Measurements from ENCODE around the gene OR4D5.

The OR4D5 gene

DNA sequence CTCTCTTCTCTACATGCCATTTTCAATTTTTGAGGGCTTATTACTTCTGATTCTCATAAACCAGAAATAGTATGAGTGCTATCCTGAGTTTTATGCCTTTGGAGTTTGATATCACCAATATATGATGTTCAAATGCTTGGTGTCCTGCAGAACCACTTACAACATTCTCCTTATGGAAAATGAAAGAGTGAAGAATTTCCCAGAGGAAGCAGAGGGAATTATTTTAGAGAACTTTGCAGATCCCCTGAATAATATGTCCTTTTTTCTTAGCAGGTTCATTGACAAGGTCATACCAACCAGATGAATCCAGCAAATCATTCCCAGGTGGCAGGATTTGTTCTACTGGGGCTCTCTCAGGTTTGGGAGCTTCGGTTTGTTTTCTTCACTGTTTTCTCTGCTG is at the start of gene OR4D5:
Gene OR4D5 (plus strand): TSS at position 301 of the 400 bp plus-strand sequence. CDS start 0 bp downstream, at position 301.
- DNase-seq, result no peak

GRCh38 chr11:123892031-123892430 is 47.4 kb upstream of the OR4D5 start:
- DNase-seq, result no peak

DNA sequence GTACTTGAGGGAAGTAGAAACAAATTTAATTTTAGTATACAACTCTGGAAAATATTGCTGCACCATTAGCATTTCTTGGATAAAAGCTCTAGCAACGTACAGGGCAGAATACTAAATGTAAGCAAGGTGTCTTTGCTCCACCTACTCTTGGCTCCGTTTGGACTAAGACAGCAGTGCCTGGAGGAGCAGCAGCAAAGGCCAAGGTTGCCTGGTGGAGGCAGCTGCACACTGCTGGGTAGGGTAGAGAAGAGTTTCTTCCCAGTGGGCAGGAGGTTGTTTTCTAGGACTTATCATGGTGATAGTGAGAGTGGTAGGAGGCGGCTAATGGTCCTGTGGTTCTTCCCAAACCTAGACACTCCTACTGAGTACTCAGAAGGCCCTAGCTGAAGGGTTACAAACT is 39.6 kb upstream of the OR4D5 start:
- DNase-seq, result no peak

DNA sequence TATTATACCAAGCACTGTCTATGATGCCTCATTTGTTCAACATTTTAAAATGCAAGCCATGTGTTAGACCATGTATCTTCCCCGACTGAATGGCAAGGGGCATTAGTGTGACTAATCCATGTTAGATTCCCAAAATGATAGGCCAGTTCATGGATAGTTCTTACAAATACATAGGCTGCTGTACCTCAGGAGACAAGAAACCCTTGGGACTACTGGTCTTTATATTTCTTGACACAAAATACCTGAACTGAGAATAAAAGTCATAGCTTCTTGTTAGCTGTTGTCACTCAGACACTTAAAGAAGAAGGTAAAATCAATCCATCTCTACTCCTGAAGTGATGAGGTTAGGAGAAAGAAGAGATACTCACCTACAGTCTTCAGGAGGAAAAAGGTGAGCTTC is 37.5 kb upstream of the OR4D5 start, which contains the start of gene OR8D4:
Gene OR8D4 (plus strand): TSS at position 301 of the 400 bp plus-strand sequence. CDS start 4,265 bp downstream, outside the sequence.
- no peak for DNase-seq

GRCh38 chr11:123903932-123904331 is 35.5 kb upstream of the OR4D5 start:
- DNase-seq, result no peak

DNA sequence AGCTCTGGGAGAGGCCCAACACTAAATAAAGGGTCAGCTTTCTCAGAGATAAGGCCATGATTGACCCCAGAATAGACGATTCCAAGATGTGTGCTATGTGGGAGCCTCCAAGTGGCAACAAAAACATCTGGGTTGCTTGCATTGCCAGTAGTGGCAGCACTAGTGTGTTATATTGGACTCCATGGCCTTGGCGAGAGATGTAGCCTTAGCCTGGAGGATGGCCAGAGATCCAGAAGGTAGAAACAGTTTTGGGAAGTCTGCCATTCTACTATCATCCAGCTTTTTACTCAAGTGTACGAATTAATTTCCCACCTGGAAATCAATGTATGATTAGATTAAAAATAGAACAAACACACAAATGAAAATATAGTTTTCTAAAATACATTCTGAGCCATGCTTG is 34.5 kb upstream of the OR4D5 start:
- DNase-seq, result no peak

DNA sequence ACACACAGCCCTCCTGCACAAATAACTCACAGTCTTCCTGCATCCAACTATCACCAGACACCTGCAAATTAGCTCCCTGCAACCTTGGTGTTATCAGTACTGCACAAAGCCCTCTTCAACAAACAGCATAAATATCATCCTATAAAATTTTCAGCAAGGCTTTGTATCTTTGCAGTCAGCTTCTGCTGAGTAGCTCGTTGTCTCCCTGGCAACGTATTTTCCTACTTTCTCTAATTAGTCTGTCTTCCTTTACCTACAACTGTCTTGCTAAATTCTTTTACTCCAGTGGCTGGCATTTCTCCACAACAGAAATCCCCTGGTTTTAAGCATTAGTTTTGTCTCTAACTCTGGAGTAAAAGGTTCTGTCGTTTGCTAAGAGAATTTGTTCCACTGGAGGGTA is 33.6 kb upstream of the OR4D5 start:
- DNase-seq, result no peak

DNA sequence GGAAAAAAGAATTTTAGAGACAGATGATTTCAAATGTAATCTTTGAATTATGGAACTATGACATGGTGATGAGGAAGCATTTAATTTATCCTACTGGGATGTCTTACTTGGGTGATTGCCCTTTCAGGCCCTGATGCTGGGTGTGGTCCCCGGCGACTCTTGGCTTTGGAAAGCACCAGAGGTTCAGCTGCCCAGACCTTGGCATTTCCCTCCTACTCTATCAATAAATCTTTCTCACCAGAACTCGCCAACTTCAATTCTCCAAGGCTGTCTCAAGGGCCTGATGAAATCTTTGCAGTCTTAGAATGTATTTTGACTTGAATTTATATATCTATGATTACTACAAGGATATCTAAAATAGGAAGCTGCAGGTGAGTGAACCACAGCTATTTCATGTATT is 18.5 kb upstream of the OR4D5 start:
- no peak for DNase-seq

DNA sequence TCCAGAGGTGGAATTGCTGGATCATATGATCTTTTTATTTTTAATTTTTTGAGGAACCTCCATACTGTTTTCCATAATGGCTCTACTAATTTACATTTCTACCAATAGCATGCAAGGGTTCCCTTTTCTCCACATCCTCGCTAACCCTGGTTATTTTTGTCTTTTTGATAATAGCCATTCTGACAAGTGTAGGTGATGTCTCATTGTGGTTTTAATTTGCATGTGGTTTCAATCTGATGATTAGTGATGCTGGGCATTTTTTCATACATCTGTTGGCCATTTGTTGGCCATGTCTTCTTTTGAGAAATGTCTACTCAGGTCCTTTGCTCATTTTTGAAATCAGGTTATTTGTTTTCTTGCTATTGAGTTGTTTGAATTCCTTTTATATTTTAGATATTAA is 15.4 kb upstream of the OR4D5 start:
- DNase-seq, result no peak

- no peak for DNase-seq
These were observed 3.0 kb downstream of the OR4D5 start for GRCh38 chr11:123942413-123942812.

GRCh38 chr11:123943738-123944137 is 4.3 kb downstream of the OR4D5 start, which contains the start of gene OR6T1:
OR6T1 (minus strand) TSS chr11:123943838; CDS start chr11:123943838, 0 bp downstream.
- no peak for DNase-seq

DNA sequence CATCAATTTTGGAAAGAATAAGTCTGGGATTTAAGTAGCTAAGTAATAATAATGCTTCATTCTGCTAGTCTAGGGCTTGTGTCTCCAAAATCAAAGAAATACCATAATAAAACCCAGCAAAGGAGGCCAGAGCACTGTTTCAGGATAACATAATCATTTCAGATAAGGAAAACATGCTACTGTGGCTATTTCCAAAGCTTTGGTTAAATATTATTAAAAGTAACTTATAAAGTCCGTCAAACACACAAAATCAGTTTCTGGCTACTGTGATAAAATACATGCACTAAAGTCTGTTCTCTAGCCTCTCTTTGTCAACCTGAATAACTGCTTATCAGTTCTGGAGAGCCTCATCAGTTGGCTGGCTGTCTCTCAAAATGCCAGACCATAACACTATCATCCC is 5.7 kb downstream of the OR4D5 start:
- DNase-seq, result no peak

GRCh38 chr11:123956752-123957151 is 17.3 kb downstream of the OR4D5 start:
- no peak for DNase-seq

- DNase-seq, result no peak
These were observed 34.4 kb downstream of the OR4D5 start for GRCh38 chr11:123973816-123974215.

DNA sequence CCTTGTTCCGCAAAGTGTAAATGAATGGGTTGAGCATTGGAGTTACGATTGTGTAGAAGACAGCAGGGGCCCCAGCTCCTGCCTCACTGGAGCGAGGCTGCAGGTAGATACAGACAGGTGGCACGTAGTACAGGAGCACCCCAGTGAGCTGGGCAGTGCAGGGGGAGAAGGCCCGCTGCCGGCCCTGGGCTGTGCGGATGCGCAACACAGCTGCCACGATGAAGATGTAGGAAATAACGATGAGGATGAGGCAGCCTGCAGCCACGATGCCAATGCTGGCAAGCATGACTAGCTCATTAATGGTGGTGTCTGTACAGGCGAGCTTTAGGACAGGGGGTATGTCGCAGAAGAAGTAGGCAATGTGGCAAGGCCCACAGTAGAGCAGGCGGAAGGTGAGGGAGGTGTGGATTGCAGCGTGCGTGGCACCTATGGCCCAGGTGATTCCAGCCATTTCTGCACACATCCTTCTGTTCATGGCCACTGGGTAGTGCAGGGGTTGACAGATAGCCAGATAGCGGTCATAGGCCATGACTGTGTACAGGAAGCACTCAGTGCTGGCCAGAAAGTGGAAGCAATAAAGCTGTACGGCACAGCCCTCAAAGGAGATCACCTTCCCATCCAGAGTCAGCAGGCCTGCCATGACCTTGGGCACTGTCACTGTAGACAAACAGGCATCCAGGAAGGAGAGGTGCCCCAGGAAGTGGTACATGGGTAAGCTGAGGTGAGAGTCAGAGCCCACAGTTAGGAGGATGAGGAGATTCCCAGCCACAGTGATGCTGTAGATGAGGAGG is 37.5 kb downstream of the OR4D5 start:
- DNase-seq, result no peak

DNA sequence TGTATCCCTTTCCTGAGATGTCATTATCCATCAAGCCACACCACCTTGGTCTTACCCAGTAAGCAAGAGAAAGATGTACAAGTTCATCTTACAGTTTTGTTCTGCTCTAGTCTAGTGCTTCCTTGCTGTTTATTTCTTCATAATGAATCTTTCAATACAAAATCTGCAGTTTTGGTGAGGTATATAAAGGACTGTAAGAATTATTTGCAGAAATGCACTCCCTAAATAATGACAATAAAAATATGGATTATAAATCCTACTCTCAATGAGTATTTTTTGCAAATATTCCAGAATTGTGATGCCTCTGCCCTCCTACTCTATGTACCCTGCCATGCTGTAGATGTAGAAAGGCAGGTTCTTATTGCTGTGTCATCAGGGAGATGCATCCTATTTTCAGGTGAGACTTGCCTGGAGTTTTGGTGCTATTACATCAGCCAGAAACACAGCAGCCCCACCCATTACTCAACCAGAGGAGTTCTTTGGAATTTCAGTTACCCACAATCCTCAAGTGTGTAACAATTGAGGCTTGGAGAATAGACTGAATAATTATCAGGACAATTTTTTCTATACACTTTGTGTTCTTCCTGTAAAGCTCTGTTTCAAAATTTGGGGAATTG is 38.4 kb downstream of the OR4D5 start, which contains the start of gene OR10S1:
Gene OR10S1 (minus strand): TSS at position 51 of the 617 bp plus-strand sequence. CDS start 117 bp downstream, outside the sequence.
- DNase-seq, result no peak

DNA sequence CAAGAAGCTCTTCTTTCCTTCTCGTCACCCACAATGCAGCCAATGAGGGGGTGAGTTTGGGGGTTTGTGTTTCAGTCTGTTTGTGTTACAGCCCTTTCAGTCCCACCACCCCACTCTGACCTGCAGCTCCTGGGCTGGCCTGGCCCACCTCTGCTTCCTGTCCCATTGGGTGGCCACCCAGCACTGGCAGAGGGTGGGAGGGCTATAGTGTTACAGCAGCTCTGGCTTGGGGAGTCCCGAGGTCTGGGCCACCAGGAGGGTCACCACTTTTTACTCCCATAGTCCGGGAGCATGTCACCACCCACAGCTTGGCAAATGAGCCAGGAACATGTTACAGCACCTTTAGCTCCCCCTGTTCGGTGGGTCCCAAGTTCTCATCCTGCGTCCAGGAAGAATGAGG is 39.9 kb downstream of the OR4D5 start:
- no peak for DNase-seq

Measured in bone marrow (tissue), 2 donors.